OCI-LY1 (cell line): Measurements from ENCODE around the gene HYCC2.
"Not testable (repeated sequence)": the region's sequence is repeated elsewhere in the genome, so short reads cannot be mapped to it uniquely, and the experiment has no call there.

ENCODE experiments used
- H2AFZ ChIP-seq: fragments of 200-600 bp; sonication (generic), shearing (Covaris generic); 2 replicates; pipeline ENCODE4 v1.6.0; 2014; ENCODE audit warnings: antibody characterized with exemption, mild to moderate bottlenecking, low read length
- H3F3A ChIP-seq: fragments of 200-600 bp; sonication (generic), shearing (Covaris generic); 2 replicates; pipeline ENCODE4 v1.6.0; 2014; ENCODE audit warnings: mild to moderate bottlenecking, antibody characterized with exemption, low read length, moderate library complexity; ENCODE audit not compliant: insufficient read depth
- H3K27ac ChIP-seq: fragments of 200-600 bp; sonication (generic); 2 replicates; pipeline ENCODE4 v1.5.1; 2014; ENCODE audit warnings: low read length, mixed run types, mild to moderate bottlenecking, low read depth; ENCODE audit not compliant: poor library complexity, severe bottlenecking
- H3K27me3 ChIP-seq: fragments of 200-600 bp; sonication (generic); 2 replicates; pipeline ENCODE4 v1.6.0; 2014; ENCODE audit warnings: antibody characterized with exemption, mild to moderate bottlenecking, low read length, moderate library complexity; ENCODE audit not compliant: insufficient read depth
- H3K36me3 ChIP-seq: fragments of 200-600 bp; sonication (generic); 2 replicates; pipeline ENCODE4 v1.6.1; 2014; ENCODE audit warnings: mild to moderate bottlenecking, antibody characterized with exemption, low read length, moderate library complexity, mixed read lengths; ENCODE audit not compliant: insufficient read depth
- H3K4me1 ChIP-seq: fragments of 200-600 bp; sonication (generic); 2 replicates; pipeline ENCODE4 v1.5.1; 2014; ENCODE audit warnings: mild to moderate bottlenecking, low read length, moderate library complexity; ENCODE audit not compliant: insufficient read depth, severe bottlenecking
- H3K4me2 ChIP-seq: fragments of 200-600 bp; sonication (generic), shearing (Covaris generic); 2 replicates; pipeline ENCODE4 v1.6.1; 2014; ENCODE audit warnings: low read length
- H3K4me3 ChIP-seq: fragments of 200-600 bp; sonication (generic); 2 replicates; pipeline ENCODE4 v1.5.1; 2014; ENCODE audit warnings: low read length, low read depth, mild to moderate bottlenecking, mixed read lengths; ENCODE audit not compliant: poor library complexity, severe bottlenecking
- H3K79me2 ChIP-seq: fragments of 200-600 bp; shearing (Covaris generic); 2 replicates; pipeline ENCODE4 v1.6.1; 2016; ENCODE audit warnings: mixed run types, low read length, mixed read lengths; ENCODE audit not compliant: insufficient read depth
- H3K9ac ChIP-seq: fragments of 200-600 bp; sonication (generic), shearing (Covaris generic); 2 replicates; pipeline ENCODE4 v1.6.1; 2014; ENCODE audit warnings: mild to moderate bottlenecking, low read length, mixed read lengths
- H3K9me2 ChIP-seq: fragments of 200-600 bp; sonication (generic), shearing (Covaris generic); 2 replicates; pipeline ENCODE4 v1.6.1; 2014; ENCODE audit warnings: low read depth, mild to moderate bottlenecking, low read length, mixed read lengths
- H3K9me3 ChIP-seq: fragments of 200-600 bp; shearing (Covaris generic); 2 replicates; pipeline ENCODE4 v1.6.1; 2014; ENCODE audit warnings: low read length, mixed read lengths
- H4K20me1 ChIP-seq: fragments of 200-600 bp; sonication (generic), shearing (Covaris generic); 2 replicates; pipeline ENCODE4 v1.6.0; 2016; ENCODE audit warnings: mild to moderate bottlenecking, low read length; ENCODE audit not compliant: insufficient read depth
- EZH2 ChIP-seq: fragments of 200-600 bp; sonication (generic), shearing (Covaris generic); IDR thresholded peaks from 2 replicates; pipeline ENCODE4 v1.8.0; 2017; ENCODE audit warnings: borderline replicate concordance, mixed run types, mild to moderate bottlenecking, antibody characterized with exemption, low read length, moderate library complexity, mixed read lengths
- TF ChIP-seq, protein P1 (sequence below): fragments of 200-600 bp; sonication (generic), shearing (Covaris generic); IDR thresholded peaks from 2 replicates; pipeline ENCODE4 v1.5.1; 2017; ENCODE audit warnings: mild to moderate bottlenecking, antibody characterized with exemption, low read length, moderate library complexity, mixed read lengths

Gene HYCC2

DNA sequence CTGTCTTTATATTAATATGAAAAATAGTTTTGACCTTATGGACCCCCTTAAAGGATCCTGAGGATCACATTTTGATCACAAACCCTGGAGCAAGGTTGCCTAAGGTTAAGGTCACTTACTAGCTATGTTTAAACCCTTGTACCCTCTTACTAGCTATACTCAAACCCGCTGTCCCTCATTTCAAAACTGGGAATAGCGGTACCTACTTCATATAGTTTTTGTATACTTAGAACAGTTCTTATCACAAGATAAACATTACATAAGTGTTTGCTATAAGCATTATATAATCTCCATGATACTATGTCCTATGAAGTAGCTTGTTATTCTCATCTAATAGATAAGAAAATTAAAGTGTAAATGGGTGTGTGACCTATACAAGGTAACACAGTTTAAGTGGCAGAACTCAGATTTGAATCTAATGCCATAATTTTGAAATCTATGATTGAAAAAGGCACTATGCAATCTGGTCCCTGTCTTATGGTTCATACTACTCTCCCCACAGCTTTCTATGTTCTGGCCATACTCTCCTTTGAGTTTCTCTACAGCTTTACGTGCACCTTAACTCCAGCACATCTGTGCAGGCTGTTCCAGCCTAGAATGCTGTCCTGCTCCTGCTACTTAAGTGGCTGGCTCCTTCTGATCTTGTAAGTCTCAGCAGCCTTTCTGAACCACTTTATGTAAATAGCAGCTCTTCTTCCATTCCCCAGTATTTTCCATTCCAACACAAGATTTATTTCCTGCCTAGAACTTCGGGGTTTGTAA, 30.4 kb downstream of the HYCC2 start:
- TF ChIP-seq EZH2: no peak
- TF ChIP-seq, protein P1, sequence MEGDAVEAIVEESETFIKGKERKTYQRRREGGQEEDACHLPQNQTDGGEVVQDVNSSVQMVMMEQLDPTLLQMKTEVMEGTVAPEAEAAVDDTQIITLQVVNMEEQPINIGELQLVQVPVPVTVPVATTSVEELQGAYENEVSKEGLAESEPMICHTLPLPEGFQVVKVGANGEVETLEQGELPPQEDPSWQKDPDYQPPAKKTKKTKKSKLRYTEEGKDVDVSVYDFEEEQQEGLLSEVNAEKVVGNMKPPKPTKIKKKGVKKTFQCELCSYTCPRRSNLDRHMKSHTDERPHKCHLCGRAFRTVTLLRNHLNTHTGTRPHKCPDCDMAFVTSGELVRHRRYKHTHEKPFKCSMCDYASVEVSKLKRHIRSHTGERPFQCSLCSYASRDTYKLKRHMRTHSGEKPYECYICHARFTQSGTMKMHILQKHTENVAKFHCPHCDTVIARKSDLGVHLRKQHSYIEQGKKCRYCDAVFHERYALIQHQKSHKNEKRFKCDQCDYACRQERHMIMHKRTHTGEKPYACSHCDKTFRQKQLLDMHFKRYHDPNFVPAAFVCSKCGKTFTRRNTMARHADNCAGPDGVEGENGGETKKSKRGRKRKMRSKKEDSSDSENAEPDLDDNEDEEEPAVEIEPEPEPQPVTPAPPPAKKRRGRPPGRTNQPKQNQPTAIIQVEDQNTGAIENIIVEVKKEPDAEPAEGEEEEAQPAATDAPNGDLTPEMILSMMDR: no peak
- Histone ChIP-seq H3K4me2 (no peak overlapping the region), H3K9me2 (no peaks in the 10 kb centered on the region)

DNA sequence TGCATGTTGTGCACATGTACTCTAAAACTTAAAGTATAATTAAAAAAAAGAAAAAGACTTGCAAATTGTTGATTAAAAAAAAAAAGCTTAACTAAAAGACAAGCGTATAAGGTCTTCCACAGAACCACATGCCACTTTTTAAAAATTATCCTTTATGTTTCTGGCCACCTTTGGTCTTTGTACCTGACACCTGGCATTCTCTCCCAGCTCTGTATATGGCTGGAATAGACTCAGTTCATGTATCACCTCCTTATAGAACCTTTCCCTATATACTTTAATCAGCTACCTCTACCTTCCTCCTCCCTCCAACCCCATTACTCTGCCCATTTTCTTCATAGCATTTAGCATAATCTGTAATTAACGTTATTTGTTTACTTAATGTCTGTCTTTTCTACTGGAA, 32.6 kb downstream of the HYCC2 start:
- no peaks in the 10 kb centered on the region for H3K4me1 ChIP-seq
- H3K36me3 ChIP-seq: peaks cover 13% of the 10 kb centered on the region
- peaks cover 2% of the 10 kb centered on the region; the same call in 1 of the 2 replicates for H3K9me3 ChIP-seq
- no peak overlapping the region for H3K27ac ChIP-seq
- H2AFZ ChIP-seq: no peak overlapping the region
- H3K9me2 ChIP-seq: no peaks in the 10 kb centered on the region
- H3F3A ChIP-seq: no peaks in the 10 kb centered on the region
- H3K27me3 ChIP-seq: no peaks in the 10 kb centered on the region
- TF ChIP-seq, protein P1: no peak
- TF ChIP-seq EZH2: no peak
- no peak overlapping the region for H3K4me2 ChIP-seq
- H3K9ac ChIP-seq: no peak overlapping the region
- no peak overlapping the region for H3K4me3 ChIP-seq
- peaks cover 8% of the 10 kb centered on the region; the same call in 1 of the 2 replicates for H3K79me2 ChIP-seq
- H4K20me1 ChIP-seq: no peaks in the 10 kb centered on the region

More for the DNA sequence above, 30.4 kb downstream of the HYCC2 start:
- Histone ChIP-seq H2AFZ (no peak overlapping the region), H3F3A (no peaks in the 10 kb centered on the region), H3K9ac (no peak overlapping the region), H3K79me2 (peaks cover 18% of the 10 kb centered on the region), H3K27me3 (no peaks in the 10 kb centered on the region), H3K4me1 (no peaks in the 10 kb centered on the region), H3K4me3 (no peak overlapping the region), H3K36me3 (peaks cover 28% of the 10 kb centered on the region), H4K20me1 (no peaks in the 10 kb centered on the region), H3K27ac (no peak overlapping the region), H3K9me3 (peaks cover 11% of the 10 kb centered on the region; the same call in 1 of the 2 replicates)

DNA sequence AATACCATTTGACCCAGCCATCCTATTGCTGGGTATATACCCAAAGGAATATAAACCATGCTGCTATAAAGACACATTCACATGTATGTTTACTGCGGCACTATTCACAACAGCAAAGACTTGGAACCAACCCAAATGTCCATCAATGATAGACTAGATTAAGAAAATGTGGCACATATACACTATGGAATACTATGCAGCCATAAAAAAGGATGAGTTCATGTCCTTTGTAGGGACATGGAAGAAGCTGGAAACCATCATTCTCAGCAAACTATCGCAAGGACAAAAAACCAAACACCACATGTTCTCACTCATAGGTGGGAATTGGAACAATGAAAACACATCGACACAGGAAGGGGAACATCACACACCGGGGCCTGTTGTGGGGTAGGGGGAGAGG, 33.1 kb downstream of the HYCC2 start:
- H3K4me2 ChIP-seq, H3K4me3 ChIP-seq, H3K27ac ChIP-seq, H3K27me3 ChIP-seq, H3F3A ChIP-seq, H3K9me2 ChIP-seq, H2AFZ ChIP-seq, H3K9me3 ChIP-seq, H3K9ac ChIP-seq, H3K79me2 ChIP-seq, H3K4me1 ChIP-seq, H4K20me1 ChIP-seq: not testable (repeated sequence)
- H3K36me3 ChIP-seq: peaks cover 11% of the 10 kb centered on the region

DNA sequence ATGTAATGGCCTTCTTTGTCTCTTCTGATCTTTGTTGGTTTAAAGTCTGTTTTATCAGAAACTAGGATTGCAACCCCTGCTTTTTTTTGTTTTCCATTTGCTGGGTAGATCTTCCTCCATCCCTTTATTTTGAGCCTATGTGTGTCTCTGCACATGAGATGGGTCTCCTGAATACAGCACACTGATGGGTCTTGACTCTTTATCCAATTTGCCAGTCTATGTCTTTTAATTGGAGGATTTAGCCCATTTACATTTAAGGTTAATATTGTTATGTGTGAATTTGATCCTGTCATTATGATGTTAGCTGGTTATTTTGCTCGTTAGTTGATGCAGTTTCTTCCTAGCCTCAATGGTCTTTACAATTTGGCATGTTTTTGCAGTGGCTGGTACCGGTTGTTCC, 37.1 kb downstream of the HYCC2 start:
- not testable (repeated sequence) for H3K4me2 ChIP-seq, H3K27me3 ChIP-seq, H3K9me3 ChIP-seq, H3K9ac ChIP-seq, H4K20me1 ChIP-seq, H3K9me2 ChIP-seq, H2AFZ ChIP-seq, H3K4me3 ChIP-seq, H3F3A ChIP-seq, H3K4me1 ChIP-seq, H3K27ac ChIP-seq
- Histone ChIP-seq H3K79me2 (peaks cover 12% of the 10 kb centered on the region), H3K36me3 (peaks cover 12% of the 10 kb centered on the region)
